ENCODE results near the gene ALPL.
A peak's percentile ranks its signal among the peaks of the same experiment; 100 is the strongest.
"Not testable (repeated sequence)": the region's sequence is repeated elsewhere in the genome, so short reads cannot be mapped to it uniquely, and the experiment has no call there.

The ALPL gene
- 0 reads per million in 4 donors for total RNA-seq

- DNase-seq, result no peak
Observed at GRCh38 chr1:21509351-21510112, at the start of gene ALPL. Gene ALPL, plus strand, starts transcription at chr1:21509423. Its CDS starts 44,659 bp downstream, at chr1:21554082.

GRCh38 chr1:21465127-21465526, 44.1 kb upstream of the ALPL start:
- not testable (repeated sequence) for DNase-seq

- not testable (repeated sequence) for DNase-seq
Observed at GRCh38 chr1:21467946-21468345, 41.3 kb upstream of the ALPL start.

DNA sequence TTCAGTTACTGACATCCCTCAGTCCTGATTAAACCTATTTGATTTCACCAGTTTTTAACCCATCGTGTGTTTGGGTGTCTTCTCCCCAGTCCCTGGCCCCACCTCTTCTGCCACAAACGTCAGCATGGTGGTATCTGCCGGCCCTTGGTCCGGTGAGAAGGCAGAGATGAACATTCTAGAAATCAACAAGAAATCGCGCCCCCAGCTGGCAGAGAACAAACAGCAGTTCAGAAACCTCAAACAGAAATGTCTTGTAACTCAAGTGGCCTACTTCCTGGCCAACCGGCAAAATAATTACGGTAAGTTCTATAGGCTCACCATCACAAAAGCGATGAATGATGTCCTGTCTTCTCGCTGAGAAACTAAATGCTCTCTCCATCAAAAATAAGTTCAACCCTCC, 40.6 kb upstream of the ALPL start:
- DNase-seq, result peak in 1 of 5 donors; percentile 45

- no peak for DNase-seq
Observed at GRCh38 chr1:21469581-21469980, 39.6 kb upstream of the ALPL start.

DNA sequence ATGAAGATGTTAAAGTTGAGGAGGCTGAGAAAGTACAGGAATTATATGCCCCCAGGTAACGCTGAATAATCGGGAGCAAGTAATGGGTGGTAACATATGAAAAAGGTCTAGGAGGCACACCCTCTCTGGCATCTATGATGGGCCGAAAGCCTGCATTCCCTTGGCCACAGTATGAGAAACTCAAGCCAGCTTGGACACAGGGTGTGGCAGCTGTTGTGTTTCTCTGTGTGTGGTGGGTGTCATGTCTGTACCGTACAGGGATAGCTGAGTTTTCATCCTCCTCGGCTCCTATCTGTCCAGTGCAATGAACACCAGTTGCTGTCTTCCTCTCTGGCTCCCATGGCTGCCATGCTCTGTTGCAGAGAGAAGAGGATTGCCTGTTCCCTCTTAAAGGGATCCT, 36.4 kb upstream of the ALPL start:
- DNase-seq, result no peak

- DNase-seq, result no peak
Observed at GRCh38 chr1:21478356-21478755, 30.9 kb upstream of the ALPL start.

- not testable (repeated sequence) for DNase-seq
Observed at GRCh38 chr1:21483881-21484280, 25.3 kb upstream of the ALPL start.

GRCh38 chr1:21489146-21489545, 20.1 kb upstream of the ALPL start:
- no peak for DNase-seq

- DNase-seq, result peak in 1 of 5 donors; percentile 24
Observed at GRCh38 chr1:21490774-21491487, 18.3 kb upstream of the ALPL start.

DNA sequence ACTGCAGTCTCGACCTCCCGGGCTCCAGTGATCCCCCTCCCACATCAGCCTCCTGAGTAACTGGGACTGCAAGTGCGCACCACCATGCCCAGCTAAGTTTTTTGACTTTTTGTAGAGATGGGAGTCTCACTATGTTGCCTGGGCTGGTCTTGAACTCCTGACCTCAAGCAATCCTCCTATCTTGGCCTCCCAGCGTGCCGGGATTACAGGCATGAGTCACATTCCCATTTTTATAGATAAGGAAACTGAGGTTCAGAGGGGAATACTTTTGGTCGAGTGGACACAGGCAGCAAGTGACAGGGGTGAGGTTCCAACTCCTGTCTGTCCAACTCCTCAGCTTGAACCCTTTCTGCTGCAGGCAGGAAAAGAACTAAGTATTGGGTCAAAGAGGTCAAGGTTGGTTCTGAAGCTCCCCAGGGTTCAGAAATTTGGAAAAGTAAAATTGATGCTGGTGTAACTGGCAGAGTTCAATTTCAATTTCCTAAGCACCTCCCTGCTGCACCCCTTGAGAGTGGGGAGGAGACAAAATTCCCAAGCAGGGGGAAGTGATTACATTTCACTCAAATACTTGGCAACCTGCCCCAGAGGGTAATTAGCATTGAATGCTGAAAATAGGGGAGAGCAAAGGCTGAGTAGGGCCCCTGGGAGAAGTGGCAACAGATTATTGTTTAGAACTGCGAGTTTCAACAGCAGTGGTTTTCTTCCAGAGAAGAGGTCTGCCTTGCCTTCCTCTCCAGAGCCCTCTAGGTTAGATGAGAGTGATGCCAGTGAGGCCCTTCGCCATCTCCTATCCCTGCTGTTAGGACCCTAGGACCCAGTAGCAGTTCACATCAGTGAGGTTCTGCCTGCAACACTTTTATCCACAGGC, 17.5 kb upstream of the ALPL start:
- DNase-seq, result no peak

DNA sequence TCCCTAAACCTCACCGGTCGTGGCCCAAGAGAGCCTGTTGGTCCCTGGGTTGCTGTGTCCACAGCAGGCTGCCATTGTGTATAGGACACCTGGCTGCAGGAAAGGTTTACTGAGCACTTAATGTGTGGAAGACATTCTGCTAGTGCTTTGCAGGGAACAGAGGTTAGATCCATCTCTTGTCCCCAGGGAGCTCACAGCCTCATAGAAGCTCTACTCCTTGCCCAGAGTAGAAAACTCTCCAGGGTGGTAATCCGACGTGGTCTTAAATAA, 16.9 kb upstream of the ALPL start:
- DNase-seq, result no peak

DNA sequence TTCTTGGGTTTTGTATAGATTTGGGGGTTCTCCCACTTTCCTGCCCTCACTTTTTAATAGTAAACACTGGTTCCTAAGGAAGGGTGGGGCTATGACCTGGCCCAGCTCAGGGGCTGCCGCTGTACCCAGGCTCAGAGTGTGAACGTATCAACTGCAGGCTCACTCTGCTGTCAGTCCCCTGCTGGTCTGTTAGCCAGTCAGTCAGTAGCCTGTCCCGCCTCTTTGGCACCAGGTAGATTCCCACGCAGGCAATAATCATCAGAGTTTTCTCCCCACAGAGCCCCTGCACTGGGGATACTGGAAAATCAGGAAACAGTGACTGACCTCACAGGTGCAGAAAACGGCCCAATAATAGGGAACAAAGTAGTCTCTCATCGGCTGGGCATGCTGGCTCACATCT, 15.0 kb upstream of the ALPL start:
- DNase-seq, result no peak

DNA sequence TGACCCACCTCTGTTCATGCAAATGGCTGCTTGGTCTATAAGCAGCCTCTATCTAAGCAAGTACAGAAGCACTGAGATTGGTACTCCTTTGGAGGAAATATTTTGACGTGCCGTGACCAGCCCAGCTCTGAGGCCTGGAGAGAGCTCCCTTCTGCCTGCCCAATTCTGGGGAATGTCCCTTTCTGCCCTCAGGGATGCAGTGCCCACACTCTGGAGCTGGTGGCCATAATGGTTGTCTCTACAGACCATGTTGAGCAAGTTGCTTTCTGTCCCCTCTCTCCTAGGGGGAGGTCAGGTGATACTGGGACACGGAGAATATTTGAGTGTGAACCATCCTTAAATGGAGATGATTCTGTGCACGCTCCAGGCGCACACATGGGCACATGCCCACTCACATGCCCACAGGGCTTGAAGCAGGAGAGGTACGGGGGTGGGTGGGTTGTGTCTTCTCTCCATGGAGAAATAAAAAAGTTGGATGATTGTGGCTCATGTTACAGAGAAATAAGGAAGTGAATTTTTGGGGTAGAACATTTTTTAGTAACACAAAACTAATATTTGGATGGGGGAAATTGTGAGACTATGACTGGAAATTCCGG, 13.9 kb upstream of the ALPL start:
- DNase-seq, result no peak

- DNase-seq, result no peak
Observed at GRCh38 chr1:21496063-21496462, 13.2 kb upstream of the ALPL start.

GRCh38 chr1:21496886-21497285, 12.3 kb upstream of the ALPL start:
- DNase-seq, result no peak

- DNase-seq, result no peak
Observed at GRCh38 chr1:21497466-21498061, 11.7 kb upstream of the ALPL start.

DNA sequence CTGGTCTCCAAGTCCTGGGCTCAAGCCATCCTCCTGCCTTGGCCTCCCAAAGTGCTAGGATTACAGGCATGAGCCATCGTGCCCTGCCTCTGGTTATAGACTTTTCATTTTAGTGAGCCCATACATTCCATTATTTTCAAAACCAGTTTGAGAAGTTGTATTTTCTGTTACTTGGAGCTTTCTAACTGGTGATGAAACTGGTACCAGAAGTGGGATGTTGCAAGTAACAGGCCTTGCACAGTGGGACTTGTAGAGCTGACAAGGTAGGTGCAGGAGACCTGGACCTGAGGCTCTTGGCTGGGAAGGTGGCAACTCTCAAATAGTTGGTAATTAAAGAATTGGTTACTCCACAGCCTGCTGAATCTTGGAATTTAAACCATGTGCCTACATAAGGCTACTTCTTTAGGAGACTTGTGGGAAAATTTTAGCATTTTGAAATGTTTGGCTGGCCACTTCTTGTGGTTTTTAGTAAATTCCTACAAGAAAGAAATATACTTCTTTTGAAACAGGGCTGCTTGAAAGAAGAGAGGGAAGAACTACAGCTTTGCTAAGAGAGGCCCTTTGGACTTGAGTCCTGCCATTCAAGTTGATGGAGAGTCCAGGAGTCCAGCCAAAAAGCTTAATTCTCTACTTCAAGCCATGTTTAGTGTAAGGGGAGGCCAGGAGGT, 9.8 kb upstream of the ALPL start:
- DNase-seq, result no peak

DNA sequence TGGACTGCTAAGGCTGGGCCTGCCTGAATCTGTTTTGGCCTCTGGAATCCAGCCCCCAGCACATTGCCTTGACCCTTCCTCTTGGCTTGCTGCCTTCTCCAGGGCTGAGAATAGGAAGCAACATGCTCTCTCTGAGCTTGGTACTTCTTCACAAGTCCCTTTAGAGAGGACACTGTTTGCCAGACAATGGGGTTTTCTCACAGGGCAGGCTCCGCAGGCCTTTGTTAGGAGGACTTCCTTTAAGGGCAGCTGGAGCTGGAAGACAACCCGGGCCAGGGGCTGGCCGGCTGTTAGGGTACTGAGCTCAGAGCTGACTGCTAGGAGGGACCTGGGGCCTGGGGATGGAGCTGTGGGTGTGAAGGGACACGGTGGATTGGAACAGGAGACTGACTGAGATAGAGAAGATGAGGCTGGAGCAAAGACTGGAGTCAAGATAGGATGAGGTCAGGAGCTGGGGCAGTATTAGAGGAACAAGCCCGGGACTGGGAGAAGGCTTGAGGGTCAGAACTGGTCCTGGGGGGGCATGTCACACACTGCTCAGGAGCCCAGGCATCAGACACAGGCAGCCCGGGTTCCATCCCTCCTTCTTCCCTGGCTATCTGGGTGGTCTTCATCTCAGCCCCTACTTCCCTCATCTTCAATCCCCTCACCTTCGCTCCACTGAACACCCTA, 5.4 kb upstream of the ALPL start:
- DNase-seq, result no peak

GRCh38 chr1:21506804-21507203, 2.4 kb upstream of the ALPL start:
- no peak for DNase-seq

GRCh38 chr1:21507511-21508270, 1.5 kb upstream of the ALPL start:
- no peak for DNase-seq

Measured in T-helper 1 cell (primary cell).